ENCODE results near the gene KIF21A.

- TF ChIP-seq EGR1 (IDR thresholded peaks at IDR 0.05) (no peak), MAX (IDR thresholded peaks at IDR 0.05) (no peak), TCF12 (IDR thresholded peaks at IDR 0.05; ENCODE audit: low read depth) (no peak), RAD21 (IDR thresholded peaks at IDR 0.05; ENCODE audit: low read depth) (no peak), EP300 (IDR thresholded peaks at IDR 0.05; ENCODE audit: borderline replicate concordance) (no peak), CREB1 (IDR thresholded peaks at IDR 0.05; ENCODE audit: low read depth) (no peak), TAF1 (IDR thresholded peaks at IDR 0.05; ENCODE audit: low read depth) (no peak), ZBTB7A (IDR thresholded peaks at IDR 0.05; ENCODE audit: low read depth) (no peak), FOXM1 (IDR thresholded peaks at IDR 0.05; ENCODE audit: borderline replicate concordance, low read depth) (no peak), TEAD4 (IDR thresholded peaks at IDR 0.05) (no peak), CEBPB (IDR thresholded peaks at IDR 0.05) (no peak), YY1 (IDR thresholded peaks at IDR 0.05; ENCODE audit: low read depth) (no peak)
- TF ChIP-seq, protein P1, sequence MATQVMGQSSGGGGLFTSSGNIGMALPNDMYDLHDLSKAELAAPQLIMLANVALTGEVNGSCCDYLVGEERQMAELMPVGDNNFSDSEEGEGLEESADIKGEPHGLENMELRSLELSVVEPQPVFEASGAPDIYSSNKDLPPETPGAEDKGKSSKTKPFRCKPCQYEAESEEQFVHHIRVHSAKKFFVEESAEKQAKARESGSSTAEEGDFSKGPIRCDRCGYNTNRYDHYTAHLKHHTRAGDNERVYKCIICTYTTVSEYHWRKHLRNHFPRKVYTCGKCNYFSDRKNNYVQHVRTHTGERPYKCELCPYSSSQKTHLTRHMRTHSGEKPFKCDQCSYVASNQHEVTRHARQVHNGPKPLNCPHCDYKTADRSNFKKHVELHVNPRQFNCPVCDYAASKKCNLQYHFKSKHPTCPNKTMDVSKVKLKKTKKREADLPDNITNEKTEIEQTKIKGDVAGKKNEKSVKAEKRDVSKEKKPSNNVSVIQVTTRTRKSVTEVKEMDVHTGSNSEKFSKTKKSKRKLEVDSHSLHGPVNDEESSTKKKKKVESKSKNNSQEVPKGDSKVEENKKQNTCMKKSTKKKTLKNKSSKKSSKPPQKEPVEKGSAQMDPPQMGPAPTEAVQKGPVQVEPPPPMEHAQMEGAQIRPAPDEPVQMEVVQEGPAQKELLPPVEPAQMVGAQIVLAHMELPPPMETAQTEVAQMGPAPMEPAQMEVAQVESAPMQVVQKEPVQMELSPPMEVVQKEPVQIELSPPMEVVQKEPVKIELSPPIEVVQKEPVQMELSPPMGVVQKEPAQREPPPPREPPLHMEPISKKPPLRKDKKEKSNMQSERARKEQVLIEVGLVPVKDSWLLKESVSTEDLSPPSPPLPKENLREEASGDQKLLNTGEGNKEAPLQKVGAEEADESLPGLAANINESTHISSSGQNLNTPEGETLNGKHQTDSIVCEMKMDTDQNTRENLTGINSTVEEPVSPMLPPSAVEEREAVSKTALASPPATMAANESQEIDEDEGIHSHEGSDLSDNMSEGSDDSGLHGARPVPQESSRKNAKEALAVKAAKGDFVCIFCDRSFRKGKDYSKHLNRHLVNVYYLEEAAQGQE (IDR thresholded peaks at IDR 0.05; ENCODE audit: low read depth): no peak
Measured at GRCh38 chr12:39332661-39333175, 110.2 kb downstream of the KIF21A start.

Data from Ishikawa (cell line).